Hepatocyte (in vitro differentiated cells): ENCODE measurements around the gene MRPS15.

Experiments used
- EZH2phosphoT487 ChIP-seq: fragments of 200-600 bp; sonication (generic); IDR thresholded peaks from one replicate; pipeline ENCODE4 v1.6.1; 2018; ENCODE audit warnings: antibody characterized with exemption, mild to moderate bottlenecking, low read depth, moderate library complexity; ENCODE audit not compliant: unreplicated experiment, severe bottlenecking
- TF ChIP-seq, protein P1 (sequence below): fragments of 200-600 bp; sonication (generic); IDR thresholded peaks from 2 replicates; pipeline ENCODE4 v1.5.1; 2016; ENCODE audit warnings: antibody characterized with exemption, mild to moderate bottlenecking; ENCODE audit not compliant: poor library complexity

GRCh38 chr1:36420409-36420808 lies 43.8 kb downstream of the MRPS15 start:
- TF ChIP-seq, protein P1, sequence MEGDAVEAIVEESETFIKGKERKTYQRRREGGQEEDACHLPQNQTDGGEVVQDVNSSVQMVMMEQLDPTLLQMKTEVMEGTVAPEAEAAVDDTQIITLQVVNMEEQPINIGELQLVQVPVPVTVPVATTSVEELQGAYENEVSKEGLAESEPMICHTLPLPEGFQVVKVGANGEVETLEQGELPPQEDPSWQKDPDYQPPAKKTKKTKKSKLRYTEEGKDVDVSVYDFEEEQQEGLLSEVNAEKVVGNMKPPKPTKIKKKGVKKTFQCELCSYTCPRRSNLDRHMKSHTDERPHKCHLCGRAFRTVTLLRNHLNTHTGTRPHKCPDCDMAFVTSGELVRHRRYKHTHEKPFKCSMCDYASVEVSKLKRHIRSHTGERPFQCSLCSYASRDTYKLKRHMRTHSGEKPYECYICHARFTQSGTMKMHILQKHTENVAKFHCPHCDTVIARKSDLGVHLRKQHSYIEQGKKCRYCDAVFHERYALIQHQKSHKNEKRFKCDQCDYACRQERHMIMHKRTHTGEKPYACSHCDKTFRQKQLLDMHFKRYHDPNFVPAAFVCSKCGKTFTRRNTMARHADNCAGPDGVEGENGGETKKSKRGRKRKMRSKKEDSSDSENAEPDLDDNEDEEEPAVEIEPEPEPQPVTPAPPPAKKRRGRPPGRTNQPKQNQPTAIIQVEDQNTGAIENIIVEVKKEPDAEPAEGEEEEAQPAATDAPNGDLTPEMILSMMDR, result no peak
- no peak for TF ChIP-seq EZH2phosphoT487
